Measurements from ENCODE around the gene RMP24.

The RMP24 gene

DNA sequence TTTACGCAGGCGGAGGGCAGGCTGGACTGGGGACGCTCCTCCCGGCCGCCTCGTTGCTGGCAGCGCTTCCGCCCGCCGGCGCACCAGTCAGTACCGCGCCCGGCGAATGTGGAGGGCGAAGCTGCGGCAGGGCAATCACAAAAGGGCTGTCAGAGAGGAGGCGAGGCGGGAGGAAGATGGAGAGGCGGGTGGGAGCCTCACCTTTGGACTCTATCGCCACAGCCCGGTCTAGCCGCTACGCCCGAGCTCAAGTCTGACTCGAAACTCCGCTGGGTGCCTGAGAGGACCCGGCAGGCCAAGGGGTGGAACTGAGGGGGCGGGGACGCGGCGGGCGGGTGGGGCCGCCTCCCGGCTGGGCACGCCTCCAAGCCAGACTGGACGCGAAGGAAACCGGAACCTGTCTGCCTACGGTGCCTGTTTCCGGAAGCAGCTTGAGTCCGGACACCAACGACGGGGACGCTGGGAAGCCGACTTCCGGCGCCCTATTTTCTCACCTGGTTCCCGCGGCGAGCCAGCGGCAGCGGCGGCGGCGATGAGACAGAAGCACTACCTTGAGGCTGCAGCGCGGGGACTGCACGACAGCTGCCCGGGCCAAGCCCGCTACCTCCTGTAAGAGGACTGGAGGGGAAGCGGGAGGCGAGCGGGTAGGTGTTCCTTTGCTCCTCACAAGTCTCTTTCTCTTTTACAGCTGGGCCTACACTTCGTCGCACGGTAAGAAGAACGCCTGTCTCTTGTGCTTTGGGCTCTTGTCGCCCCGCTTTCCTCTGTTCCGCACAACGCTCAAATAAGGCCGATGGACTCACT lies at the start of gene RMP24:
Gene RMP24 (plus strand): TSS at position 483 of the 804 bp plus-strand sequence.
- in situ Hi-C loops (cut with MboI; ENCODE audit: low sequenced_read_pairs), result no loop called here

DNA sequence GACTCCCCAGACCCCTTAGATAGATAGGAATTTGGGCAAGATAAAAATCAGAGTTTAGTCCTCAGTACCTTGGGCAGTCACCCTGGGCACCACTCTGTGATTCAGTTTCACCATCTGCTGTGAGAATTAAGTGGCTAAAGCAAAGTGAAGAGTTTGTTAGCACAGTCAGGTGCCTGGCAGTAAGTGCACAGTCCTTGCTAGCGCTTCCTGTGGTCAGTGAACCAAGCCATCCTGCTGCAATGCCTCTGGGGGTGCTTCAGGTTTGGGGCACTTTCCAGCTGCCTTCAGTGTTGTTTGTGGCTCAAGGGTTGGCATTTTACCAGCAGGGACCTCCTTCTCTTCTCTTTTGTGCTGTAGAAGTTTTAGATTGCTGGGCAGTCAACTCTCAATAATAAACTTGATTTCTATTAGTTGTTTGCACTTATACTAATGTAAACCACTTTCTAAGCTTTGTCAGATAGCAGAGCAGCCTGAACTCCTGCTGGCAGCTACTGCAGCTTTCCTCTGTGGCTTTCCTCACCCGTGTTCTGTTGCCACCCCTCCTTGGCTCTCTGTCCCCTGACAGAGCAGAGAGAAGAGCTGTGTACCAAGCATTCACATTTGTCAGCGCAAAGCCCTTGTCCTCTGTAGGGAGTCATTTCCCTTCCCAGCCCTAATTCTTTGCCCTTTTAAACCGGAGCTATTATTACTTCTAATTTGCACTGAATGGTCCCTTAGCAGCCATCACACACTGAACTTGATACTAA lies 48.4 kb upstream of the RMP24 start:
- in situ Hi-C loops (cut with MboI; ENCODE audit: low sequenced_read_pairs), result no loop called here

DNA sequence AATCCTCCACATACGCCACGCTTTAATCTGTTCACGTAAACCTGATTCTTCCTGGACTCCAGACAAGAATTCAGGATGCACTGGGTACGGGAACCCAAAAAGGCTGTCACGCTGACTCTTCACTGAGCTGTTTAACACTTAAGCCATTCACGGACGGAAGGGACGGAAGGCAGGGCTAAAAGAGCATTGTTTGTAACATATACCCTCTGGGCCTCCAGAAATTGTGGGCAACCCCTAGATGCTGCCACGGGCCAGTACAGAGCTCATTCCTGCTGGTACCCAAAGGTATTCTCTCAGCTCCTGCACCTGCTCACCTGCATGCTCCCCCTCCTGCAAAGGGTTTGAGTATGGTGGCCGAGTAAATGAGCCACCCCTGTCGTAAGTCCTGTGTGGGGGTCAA lies 45.6 kb upstream of the RMP24 start:
- in situ Hi-C loops (cut with MboI; ENCODE audit: low sequenced_read_pairs), result no loop called here

DNA sequence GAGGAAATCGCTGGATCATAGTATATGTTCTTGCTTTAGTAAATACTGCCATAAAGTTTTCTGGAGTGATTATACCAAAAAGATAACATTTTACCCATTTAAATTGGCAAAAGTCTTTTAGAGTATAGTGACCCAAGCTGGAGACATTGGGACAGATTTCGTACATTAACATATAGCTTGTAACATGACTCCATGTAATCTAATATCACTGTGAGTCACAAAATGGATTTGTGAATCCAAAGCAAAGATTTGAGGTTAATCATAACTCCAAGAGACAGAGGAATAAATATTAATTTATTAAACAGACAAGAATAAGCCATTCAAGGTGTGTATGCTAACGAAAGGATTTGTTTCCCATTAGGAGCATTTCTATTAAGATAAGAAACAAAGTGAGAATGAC lies 45.0 kb upstream of the RMP24 start:
- in situ Hi-C loops (cut with MboI; ENCODE audit: low sequenced_read_pairs), result no loop called here

DNA sequence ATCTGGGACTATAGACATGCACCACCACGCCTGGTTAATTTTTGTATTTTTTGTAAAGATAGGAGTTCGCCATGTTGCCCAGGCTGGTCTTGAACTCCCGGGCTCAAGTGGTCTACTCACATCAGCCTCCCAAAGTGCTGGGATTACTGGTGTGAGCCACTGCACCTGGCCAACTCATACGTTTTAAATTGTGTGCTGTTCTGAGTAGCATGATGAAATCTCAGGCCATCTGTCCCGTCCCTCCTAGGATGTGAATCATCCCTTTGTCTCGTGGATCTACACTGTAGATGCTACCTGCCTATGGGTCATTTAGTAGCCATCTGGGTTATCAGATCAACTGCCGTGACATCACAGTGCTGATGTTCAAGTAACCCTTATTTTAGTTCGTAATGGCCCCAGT lies 38.5 kb upstream of the RMP24 start:
- in situ Hi-C loops (cut with MboI; ENCODE audit: low sequenced_read_pairs), result no loop called here

DNA sequence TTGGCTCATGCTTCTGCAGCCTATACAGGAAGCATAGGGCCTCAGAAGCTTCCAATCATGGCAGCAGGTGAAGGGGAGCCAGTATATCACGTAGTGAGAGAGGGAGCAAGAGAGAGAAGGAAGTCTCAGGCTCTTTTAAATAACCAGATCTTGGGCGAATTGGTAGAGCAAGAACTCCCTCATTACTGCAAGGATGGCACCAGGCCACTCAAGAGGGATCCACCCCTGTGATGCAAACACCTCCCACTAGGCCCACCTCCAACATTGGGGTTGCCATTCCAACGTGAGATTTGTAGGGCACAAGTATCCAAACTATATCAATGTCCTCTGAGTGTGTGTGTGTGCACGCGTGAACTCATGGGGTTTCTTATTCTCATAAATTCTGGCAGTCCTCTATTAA lies 37.6 kb upstream of the RMP24 start:
- in situ Hi-C loops (cut with MboI; ENCODE audit: low sequenced_read_pairs), result no loop called here

DNA sequence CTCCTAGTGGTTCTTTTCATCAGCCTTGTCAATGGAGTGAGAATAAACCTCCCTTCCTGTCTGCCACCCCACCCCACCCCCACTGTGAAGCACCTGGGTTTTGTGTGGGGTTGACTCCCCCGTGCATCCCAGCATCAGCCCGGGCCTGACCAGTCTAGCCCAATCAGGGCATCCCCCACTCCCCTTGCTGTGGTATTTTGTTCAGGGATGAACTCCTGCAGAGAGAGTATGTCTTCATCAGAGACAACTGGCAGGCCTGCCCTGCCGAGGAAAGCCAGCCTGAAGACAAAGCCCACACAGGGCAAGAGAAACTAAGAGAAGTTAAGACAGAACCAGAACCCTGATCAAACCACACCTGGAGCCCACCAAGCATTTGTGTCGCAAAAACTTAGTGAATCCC lies 36.7 kb upstream of the RMP24 start:
- in situ Hi-C loops (cut with MboI; ENCODE audit: low sequenced_read_pairs), result no loop called here

DNA sequence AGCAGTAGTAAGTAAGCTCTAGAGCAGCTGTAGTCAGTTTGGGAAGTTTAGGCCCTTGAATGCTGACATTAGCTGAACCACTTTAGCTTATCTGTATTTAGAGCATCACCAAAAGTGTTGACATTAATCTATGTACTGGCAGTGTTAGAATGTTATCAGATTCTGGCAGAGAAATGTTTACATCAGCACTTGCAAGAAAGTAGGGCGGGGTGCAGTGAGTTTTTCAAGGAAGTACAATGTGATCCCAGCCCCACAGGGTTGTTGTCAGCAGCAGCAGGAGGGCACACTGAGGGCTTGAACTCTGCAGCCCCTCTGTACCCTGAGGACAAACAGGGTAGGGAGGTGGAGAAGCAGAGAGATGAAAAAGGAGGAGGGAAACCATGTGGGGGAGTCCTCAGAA lies 35.5 kb upstream of the RMP24 start:
- in situ Hi-C loops (cut with MboI; ENCODE audit: low sequenced_read_pairs), result no loop called here

DNA sequence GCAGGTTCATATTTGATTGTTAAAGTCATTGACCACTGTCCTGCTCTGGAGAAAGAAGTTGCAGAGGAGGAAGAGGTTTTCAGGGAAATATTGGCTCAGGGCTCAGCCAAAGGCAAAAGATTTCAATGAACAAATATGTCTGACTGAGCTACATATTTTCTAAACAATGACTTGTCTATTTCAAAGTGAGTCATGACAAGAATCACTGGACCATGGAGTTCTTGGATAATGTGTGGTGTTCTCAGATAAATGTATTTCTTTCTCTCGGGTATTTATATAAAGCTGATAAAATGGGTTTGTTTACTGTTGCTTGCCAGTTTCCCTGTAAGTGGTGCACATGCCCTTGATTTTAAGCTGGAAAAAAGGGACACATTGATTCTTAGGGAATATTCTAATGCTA lies 34.3 kb upstream of the RMP24 start:
- in situ Hi-C loops (cut with MboI; ENCODE audit: low sequenced_read_pairs), result no loop called here

DNA sequence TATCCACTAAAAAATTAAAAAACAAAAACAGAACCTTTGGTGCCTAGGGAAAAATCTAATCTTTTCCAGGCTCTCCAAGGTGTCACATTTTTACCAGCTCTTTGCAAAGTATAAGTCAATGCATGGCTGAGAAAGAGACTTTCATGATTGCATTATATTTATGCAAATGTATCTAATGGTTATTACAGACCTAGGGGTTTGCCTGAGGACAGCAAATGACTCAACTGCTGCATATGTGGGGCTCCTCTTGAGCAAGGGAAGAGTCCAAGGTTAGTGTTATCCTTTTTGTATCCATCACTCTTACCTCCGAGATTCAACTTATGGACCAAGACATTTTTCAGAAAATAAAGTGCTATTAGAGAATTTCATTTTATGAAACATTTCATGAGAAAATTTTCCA lies 33.9 kb upstream of the RMP24 start:
- in situ Hi-C loops (cut with MboI; ENCODE audit: low sequenced_read_pairs), result no loop called here

DNA sequence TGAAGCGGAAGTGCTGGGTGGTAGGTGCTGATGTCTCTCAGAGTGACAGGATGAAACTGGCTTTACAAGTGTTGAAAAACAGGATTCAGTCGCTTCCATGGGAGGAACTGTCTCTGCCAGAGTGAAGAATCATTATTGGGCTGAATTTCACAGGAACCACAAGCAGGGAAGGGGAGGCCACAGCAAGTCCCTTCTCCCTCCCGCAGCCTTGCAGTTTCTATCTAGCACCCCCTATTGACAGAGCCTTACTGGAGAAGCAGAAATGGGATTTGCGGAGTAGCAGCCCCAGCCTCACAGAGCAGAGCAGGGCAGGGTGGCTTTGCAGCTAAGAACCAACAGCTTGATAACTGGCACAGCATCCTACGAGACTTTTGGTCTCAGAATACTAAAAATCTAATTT lies 33.3 kb upstream of the RMP24 start:
- in situ Hi-C loops (cut with MboI; ENCODE audit: low sequenced_read_pairs), result no loop called here

DNA sequence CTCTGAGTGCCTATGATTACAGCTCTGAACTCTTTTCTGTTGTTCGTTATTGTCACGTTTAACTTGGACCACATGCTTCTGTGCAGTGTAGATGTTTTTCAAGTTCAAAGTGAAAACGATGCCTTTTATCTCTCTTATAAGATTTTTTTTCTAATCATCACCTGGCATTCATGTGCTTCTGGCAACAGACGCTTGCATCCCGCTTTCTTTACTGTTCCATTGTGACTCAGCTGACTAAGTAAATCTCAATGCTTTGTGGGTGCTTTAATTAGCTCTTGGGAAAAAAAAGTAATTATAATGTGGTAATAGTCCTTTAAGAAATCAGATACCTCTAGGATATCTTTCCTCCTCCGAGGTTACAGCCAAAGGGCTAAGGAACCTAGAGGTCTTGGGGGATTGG lies 31.2 kb upstream of the RMP24 start:
- in situ Hi-C loops (cut with MboI; ENCODE audit: low sequenced_read_pairs), result no loop called here

DNA sequence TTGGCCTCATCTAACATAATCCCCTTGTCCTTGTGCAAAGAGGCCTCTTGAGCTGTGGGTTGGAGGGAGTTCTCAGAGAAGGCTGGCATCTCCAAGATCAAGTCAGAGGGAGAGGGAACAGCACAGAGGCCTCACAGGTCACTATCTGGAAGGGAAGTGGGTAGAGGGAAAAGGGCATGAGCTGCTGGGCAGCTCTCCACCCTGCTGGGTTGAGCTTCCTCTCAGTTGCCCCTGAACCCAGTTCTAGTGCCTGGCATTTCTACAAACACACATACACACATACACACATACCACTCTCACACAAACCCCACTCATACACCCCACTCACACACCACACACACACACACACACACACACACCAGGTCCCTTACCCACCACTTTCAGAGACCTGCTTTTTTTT lies 30.3 kb upstream of the RMP24 start:
- in situ Hi-C loops (cut with MboI; ENCODE audit: low sequenced_read_pairs), result no loop called here

DNA sequence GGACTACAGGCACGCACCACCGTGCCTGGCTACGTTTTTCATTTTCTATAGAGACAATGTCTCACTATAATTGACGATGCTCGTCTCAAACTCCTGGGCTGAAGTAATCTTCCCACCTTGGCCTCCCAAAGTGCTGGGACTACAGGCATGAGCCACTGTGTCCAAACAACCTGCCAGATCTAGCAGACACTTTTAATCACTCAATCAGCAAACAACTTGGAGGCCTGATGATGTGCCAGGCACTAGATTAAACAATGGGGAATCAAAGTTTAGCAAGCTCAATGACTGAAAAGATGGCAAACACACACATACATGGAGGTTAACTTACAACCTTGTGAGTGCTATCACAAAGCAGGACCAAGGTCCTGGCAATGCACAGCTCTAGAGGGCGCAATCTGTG lies 29.8 kb upstream of the RMP24 start:
- in situ Hi-C loops (cut with MboI; ENCODE audit: low sequenced_read_pairs), result no loop called here

DNA sequence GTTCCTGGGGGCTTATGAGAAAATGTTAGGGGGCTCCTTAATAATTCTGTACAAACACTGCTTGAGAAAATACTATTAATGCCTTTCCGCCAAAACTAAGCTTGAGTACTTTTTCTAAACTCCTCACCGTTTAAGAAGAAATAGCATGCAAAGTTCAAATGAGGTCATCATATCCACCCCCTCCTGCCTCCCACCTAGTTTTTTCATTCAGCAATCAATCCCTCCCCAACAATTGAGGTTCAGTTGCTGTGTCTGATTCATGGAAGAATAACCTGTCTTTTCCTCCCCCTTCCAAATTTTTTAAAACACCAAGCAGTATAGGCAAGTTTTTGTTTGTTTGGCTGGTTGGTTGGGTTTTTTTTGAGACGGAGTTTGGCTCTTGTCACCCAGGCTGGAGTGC lies 24.4 kb upstream of the RMP24 start:
- in situ Hi-C loops (cut with MboI; ENCODE audit: low sequenced_read_pairs), result no loop called here

DNA sequence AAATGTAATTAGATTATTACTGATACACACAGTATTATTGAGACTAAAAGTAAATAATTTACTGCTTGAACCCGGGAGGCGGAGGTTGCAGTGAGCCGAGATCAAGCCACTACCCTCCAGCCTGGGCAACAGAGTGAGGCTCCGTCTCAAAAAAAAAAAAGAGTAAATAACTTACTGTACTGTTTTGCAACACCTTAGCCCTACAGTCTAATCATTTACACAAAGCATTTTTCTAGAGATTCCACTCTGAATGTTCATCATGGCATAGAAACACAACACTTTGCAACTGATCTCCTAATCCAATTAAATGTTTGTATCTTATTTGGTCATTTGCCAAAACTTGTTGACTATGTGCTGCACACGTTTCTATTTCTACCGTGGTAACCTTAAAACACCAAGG lies 23.4 kb upstream of the RMP24 start:
- in situ Hi-C loops (cut with MboI; ENCODE audit: low sequenced_read_pairs), result no loop called here

DNA sequence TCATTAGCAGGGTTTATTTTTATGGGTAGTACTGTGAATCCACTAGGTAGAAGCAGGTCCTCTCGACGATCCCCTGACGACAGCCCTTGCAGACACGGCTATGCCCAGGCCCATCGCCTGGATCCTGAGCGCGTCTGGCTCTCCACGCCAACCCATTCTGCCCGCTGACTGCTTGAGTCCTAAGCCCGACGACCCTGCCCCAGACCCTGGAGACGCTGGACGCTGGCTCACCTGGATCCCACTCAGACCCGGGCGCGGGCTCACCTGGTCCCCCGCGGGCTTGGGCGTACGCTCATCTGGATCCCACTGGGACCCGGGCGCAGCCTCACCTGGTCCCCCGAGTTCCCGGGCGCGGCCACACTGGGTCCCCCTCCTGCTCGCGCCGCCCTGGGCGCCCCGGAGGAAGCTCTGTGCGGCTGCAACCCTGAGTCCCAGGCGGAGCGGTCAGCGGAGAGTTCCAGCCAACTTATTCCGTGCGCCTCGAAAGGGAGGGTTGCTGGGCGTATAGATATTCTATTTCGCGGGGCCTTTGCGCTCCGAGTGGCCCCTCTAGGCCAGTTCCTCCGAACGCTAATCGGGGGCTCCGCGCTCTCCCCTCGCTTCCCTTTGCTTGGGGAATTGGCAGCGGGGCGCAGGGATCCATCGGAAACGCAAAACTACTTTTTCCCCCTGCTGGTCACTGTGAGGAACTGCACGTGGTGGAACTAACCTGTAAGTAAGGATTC lies 22.4 kb upstream of the RMP24 start:
- in situ Hi-C loops (cut with MboI; ENCODE audit: low sequenced_read_pairs), result no loop called here

DNA sequence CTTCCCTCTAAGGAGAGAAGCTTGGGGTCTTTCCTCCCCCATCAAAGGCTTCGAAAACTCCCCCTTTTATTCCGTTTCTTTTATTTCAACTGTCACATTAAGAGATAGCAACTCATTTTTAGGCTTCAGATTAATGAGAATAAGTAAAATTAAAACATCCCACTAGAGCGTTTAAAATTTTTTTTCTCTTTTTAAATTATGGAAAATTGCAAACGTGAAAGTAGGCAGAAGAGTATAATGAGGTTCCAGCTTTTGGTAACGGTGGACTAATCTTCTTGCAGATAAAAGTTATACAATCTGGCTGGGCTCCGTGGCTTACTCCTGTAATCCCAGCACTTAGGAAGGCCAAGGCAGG lies 21.9 kb upstream of the RMP24 start:
- in situ Hi-C loops (cut with MboI; ENCODE audit: low sequenced_read_pairs), result no loop called here

DNA sequence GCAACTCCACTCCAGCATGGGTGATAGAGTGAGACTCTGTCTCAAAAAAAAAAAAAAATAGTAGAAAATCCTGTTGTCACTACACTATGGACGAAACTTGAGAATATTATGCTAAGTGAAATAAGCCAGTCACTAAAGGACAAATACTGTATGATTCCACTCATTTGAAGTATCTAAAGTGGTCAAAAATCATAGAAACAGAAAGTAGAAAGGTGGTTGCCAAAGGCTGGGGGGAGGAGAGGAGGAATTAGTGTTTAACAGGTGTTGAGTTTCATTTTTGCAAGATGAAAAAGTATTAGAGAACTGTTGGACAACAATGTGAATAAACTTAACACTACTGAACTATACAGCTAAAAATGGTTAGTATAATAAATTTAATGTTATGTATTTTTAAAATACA lies 18.8 kb upstream of the RMP24 start:
- in situ Hi-C loops (cut with MboI; ENCODE audit: low sequenced_read_pairs), result no loop called here

DNA sequence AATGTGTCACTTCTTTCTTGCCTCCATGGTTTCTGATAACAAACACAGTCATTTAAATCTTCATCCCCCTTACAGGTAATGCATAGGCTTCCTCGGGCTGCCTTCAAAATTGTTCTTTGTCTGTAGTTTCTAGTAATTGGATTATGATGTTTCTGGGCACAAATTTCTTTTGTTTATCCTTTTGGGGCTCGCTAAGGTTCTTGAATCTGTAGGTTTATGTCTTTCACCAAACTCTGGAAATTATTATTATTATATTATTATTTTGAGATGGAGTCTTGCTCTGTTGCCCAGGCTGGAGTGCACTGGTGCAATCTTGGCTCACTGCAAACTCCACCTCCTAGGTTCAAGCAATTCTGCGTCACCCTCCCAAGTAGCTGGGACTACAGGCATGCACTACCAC lies 16.3 kb upstream of the RMP24 start:
- in situ Hi-C loops (cut with MboI; ENCODE audit: low sequenced_read_pairs), result no loop called here

DNA sequence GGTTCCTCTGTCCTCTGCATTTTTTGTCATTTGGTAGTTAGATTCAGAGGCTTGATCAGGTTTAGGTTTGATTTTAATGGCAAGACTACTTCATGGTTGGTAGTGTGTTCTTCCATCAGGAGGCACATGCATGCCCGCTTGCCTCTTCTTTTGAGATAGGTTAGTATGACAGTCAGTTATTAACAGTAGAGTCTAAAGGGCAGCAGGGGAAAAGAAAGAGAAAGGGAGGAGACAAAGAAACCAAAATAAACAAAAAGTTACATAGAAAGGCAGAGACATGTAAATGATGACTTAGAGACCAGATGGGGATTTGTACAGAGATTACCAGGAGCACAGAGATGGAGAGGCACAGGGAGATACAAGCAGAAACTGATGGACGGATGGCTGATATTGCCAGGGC lies 10.2 kb upstream of the RMP24 start:
- in situ Hi-C loops (cut with MboI; ENCODE audit: low sequenced_read_pairs), result no loop called here

DNA sequence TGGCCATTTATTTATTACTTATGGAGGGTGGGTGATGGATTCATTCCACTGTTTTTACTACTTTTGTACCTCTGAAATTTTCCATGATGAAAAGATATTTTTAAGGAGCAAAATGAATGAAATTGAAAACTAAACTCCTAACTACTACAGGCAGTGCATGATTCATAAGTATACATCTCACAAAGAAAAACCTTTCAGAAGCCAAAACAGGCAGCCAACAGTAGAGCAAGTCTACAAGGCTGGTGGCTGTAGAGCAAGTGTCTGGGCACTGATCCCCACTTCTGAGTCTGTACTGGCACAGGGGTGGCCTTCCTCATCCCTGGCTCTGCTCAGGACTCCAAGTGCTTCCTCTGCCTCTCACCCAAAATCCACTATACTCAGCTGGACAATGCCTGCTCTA lies 8.2 kb upstream of the RMP24 start:
- in situ Hi-C loops (cut with MboI; ENCODE audit: low sequenced_read_pairs), result no loop called here
